ENCODE data around the gene SH3GL2.

SH3GL2 gene

GRCh38 chr9:17578911-17579793, at the start of gene SH3GL2:
Gene SH3GL2 (plus strand): TSS chr9:17579066.
- no peak for DNase-seq (ENCODE audit: extremely low read depth in 1 of 2, low read depth in 1 of 2)

- no peak for DNase-seq (ENCODE audit: extremely low read depth in 1 of 2, low read depth in 1 of 2)
Observed at GRCh38 chr9:17531642-17532254, 47.1 kb upstream of the SH3GL2 start.

- no peak for DNase-seq (ENCODE audit: extremely low read depth in 1 of 2, low read depth in 1 of 2)
Observed at GRCh38 chr9:17532461-17532860, 46.4 kb upstream of the SH3GL2 start.

GRCh38 chr9:17535176-17535575, 43.7 kb upstream of the SH3GL2 start:
- DNase-seq (ENCODE audit: extremely low read depth in 1 of 2, low read depth in 1 of 2): no peak

GRCh38 chr9:17536027-17536426, 42.8 kb upstream of the SH3GL2 start:
- DNase-seq (ENCODE audit: extremely low read depth in 1 of 2, low read depth in 1 of 2): no peak

- DNase-seq (ENCODE audit: extremely low read depth in 1 of 2, low read depth in 1 of 2): no peak
Observed at GRCh38 chr9:17551023-17551422, 27.8 kb upstream of the SH3GL2 start.

- no peak for DNase-seq (ENCODE audit: extremely low read depth in 1 of 2, low read depth in 1 of 2)
Observed at GRCh38 chr9:17555362-17556054, 23.4 kb upstream of the SH3GL2 start.

- no peak for DNase-seq (ENCODE audit: extremely low read depth in 1 of 2, low read depth in 1 of 2)
Observed at GRCh38 chr9:17556255-17556654, 22.6 kb upstream of the SH3GL2 start.

GRCh38 chr9:17556935-17557334, 21.9 kb upstream of the SH3GL2 start:
- no peak for DNase-seq (ENCODE audit: extremely low read depth in 1 of 2, low read depth in 1 of 2)

GRCh38 chr9:17571825-17572224, 7.0 kb upstream of the SH3GL2 start:
- no peak for DNase-seq (ENCODE audit: extremely low read depth in 1 of 2, low read depth in 1 of 2)

- no peak for DNase-seq (ENCODE audit: extremely low read depth in 1 of 2, low read depth in 1 of 2)
Observed at GRCh38 chr9:17574342-17574741, 4.5 kb upstream of the SH3GL2 start.

GRCh38 chr9:17578577-17578910, 322 bp upstream of the SH3GL2 start:
- DNase-seq (ENCODE audit: extremely low read depth in 1 of 2, low read depth in 1 of 2): no peak

GRCh38 chr9:17580119-17580518, 1.3 kb downstream of the SH3GL2 start:
- no peak for DNase-seq (ENCODE audit: extremely low read depth in 1 of 2, low read depth in 1 of 2)

- DNase-seq (ENCODE audit: extremely low read depth in 1 of 2, low read depth in 1 of 2): no peak
Observed at GRCh38 chr9:17587113-17587512, 8.2 kb downstream of the SH3GL2 start.

GRCh38 chr9:17588395-17588794, 9.5 kb downstream of the SH3GL2 start:
- DNase-seq (ENCODE audit: extremely low read depth in 1 of 2, low read depth in 1 of 2): no peak

- DNase-seq (ENCODE audit: extremely low read depth in 1 of 2, low read depth in 1 of 2): no peak
Observed at GRCh38 chr9:17588941-17589340, 10.1 kb downstream of the SH3GL2 start.

GRCh38 chr9:17589771-17590170, 10.9 kb downstream of the SH3GL2 start:
- DNase-seq (ENCODE audit: extremely low read depth in 1 of 2, low read depth in 1 of 2): no peak

- DNase-seq (ENCODE audit: extremely low read depth in 1 of 2, low read depth in 1 of 2): no peak
Observed at GRCh38 chr9:17594961-17595360, 16.1 kb downstream of the SH3GL2 start.

- DNase-seq (ENCODE audit: extremely low read depth in 1 of 2, low read depth in 1 of 2): no peak
Observed at GRCh38 chr9:17597977-17598376, 19.1 kb downstream of the SH3GL2 start.

GRCh38 chr9:17600962-17601593, 22.2 kb downstream of the SH3GL2 start:
- DNase-seq (ENCODE audit: extremely low read depth in 1 of 2, low read depth in 1 of 2): no peak

GRCh38 chr9:17604556-17604955, 25.7 kb downstream of the SH3GL2 start:
- no peak for DNase-seq (ENCODE audit: extremely low read depth in 1 of 2, low read depth in 1 of 2)

All from activated CD8-positive, alpha-beta memory T cell treated with anti-CD3 and anti-CD28 coated beads for 1 hour (primary cell).